HEK293 (cell line): ENCODE measurements around the gene NRG2.

ENCODE experiments used
- CTCF ChIP-seq: fragments of 450-650 bp; formaldehyde crosslinking; IDR thresholded peaks from 2 replicates; pipeline ENCODE4 v1.5.1; 2016; ENCODE audit warnings: missing biosample characterization, missing genetic modification characterization
- PRDM1 ChIP-seq: fragments of 450-650 bp; formaldehyde crosslinking; IDR thresholded peaks from 2 replicates; pipeline ENCODE4; 2016; ENCODE audit warnings: missing biosample characterization, missing genetic modification characterization
- REST ChIP-seq: fragments of 450-650 bp; formaldehyde crosslinking; IDR thresholded peaks from 2 replicates; pipeline ENCODE4 v1.5.1; 2016; ENCODE audit warnings: missing biosample characterization, missing genetic modification characterization
- TCF7L2 ChIP-seq: IDR thresholded peaks from 2 replicates; pipeline ENCODE4 v1.6.1; 2011; ENCODE audit warnings: low read depth, mild to moderate bottlenecking, inconsistent platforms, low read length, moderate library complexity, borderline replicate concordance
- ZNF121 ChIP-seq: fragments of 450-650 bp; formaldehyde crosslinking; IDR thresholded peaks from 2 replicates; pipeline ENCODE4 v1.5.1; 2016; ENCODE audit warnings: missing biosample characterization, missing genetic modification characterization
- ZNF146 ChIP-seq: fragments of 450-650 bp; formaldehyde crosslinking; IDR thresholded peaks from 2 replicates; pipeline ENCODE4 v1.5.1; 2016; ENCODE audit warnings: missing biosample characterization, missing genetic modification characterization
- ZNF184 ChIP-seq: fragments of 450-650 bp; IDR thresholded peaks from 2 replicates; pipeline ENCODE4 v1.5.1; 2018; ENCODE audit warnings: missing biosample characterization, mild to moderate bottlenecking, missing genetic modification characterization
- TF ChIP-seq, protein P1 (sequence below): fragments of 450-650 bp; formaldehyde crosslinking; IDR thresholded peaks from 2 replicates; pipeline ENCODE4 v1.5.1; 2017; ENCODE audit warnings: missing biosample characterization, missing genetic modification characterization

DNA sequence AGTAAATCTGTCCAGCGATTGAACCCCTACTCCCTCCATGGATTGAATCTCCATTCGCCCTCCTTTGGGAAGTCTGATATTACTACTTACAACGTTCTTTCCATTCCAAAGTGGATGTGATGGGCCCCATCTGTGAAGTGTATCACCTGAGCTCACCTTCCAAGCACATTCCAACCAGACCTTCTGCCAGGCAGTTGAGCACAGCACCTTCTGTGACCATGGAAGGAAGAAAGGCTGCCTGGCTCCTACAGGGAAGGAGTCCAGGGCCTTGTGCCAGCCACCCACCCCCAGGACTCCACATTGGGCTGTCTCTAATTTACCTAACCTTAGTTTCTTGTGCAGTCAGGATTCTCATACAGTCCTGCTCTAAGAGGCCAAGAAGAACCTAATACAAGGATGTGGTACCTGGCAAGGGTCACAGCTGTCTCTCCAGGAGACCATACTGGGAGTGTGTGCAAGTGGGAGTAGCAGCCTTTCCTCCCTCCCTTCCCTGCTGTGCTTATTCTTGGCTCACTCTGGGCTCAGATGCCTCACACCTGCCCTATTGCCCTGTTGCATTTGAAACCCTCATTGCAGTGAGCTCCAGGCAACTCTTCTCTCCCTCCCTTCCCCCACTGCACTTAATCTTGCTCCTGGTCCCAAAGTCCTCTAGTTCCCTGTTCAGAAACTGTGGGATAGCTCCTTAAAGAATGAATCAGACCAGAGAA lies 116.1 kb downstream of the NRG2 start:
- TF ChIP-seq, protein P1, sequence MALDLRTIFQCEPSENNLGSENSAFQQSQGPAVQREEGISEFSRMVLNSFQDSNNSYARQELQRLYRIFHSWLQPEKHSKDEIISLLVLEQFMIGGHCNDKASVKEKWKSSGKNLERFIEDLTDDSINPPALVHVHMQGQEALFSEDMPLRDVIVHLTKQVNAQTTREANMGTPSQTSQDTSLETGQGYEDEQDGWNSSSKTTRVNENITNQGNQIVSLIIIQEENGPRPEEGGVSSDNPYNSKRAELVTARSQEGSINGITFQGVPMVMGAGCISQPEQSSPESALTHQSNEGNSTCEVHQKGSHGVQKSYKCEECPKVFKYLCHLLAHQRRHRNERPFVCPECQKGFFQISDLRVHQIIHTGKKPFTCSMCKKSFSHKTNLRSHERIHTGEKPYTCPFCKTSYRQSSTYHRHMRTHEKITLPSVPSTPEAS (tag by site-specific recombination): no peak
- TF ChIP-seq ZNF121 (tag by site-specific recombination) (no peak), ZNF184 (no peak), REST (tag by site-specific recombination) (no peak), CTCF (no peak), PRDM1 (tag by site-specific recombination) (no peak), TCF7L2 (no peak), ZNF146 (tag by site-specific recombination) (no peak)
